ENCODE results near the gene JARID2.
"Not testable (repeated sequence)": the region's sequence is repeated elsewhere in the genome, so short reads cannot be mapped to it uniquely, and the experiment has no call there.

The JARID2 gene

DNA sequence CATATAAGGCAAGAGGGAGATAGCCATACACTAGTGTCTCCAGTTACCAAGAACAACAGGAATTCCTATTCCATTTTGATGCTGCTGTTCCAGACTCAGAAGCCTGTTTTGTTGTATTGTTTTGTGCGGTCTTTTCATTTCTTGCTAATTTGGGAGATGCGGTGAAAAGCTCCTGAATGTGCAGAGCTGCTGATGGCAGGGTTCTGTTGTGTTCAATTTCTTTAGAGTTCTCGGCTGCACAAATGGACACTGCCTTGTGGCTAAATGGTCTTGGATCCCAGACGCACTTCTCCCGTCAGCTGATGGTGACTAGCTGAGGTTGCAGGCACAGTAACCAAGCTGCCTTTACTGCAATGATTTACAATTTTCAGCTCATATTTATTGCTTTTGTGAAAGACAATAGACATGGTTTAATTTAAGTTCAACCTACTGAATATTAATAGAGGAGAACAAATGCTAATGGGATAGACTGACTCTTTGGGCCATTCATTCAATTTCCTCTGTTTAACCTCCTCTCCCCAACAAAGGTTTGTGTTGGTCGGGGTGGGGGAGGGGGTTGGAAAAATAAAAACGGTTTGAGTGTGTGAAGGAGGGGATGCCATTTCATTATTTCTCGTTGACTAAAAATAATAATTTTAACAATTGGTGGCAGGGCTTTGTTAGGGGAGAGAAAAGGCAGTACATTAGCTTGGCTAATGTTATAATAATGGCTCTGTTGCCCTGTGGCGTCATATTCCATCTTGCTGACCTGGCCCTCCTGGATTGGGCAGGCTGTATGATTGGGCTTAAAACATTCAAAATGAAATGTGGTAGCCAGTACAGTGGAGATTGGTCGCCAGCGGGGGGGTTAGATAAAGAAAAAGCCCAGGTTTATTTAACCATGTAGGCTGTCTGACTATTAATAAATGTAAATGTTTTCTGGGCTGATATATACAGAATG lies 159.5 kb downstream of the JARID2 start:
- no peak for DNase-seq

DNA sequence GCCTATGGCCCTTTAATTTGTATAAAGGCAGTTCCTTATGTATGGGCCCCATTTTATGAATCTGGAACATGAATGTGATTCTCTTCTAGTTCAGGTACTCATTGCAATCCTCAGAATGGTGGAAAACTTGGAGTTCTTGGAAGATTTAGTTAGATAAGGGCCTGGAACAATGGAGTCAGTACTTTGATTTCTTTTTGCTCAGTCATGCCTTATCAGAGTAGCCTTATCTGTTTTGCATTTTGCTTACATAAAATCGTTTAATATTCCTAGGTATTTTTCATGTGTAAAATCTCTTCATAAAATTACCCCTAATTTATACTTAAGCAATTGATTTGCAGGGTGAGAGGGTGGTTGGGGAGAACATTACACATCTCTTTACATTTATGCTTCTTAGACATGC lies 160.6 kb downstream of the JARID2 start:
- no peak for DNase-seq

DNA sequence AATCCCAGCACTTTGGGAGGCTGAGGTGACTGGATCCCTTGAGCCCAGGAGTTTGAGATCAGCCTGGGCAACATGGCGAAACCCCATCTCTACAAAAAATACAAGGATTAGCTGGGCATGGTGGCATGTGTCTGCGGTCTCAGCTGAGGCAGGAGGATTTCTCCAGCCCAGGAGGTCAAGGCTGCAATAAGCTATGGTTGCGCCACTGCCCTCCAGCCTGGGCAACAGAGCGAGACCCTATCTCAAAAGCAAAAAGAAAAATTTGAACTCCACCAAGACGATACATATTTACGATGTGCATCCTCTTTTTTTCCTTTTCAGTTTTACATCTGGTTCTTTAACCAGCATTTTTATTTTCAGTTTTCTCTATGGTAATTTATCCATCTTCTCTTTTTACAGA lies 162.1 kb downstream of the JARID2 start:
- no peak for DNase-seq

DNA sequence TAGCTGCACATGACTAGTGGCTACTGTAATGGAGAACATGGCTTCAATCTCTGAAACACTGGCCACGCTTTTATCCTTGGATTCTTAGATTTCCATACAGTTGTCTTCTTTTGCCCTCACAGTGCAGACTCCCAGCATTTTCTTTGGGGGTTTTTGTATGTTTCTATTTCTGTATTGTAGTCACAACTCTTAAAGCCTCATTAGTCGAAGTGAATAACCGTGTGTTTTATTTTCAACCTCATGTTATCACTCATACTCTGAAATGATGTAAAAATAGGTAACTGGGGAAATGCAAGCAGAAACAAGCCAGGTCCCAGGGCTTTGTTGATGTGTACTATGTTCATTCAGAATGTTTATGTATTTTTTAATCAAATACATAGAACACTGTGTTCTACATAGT lies 162.9 kb downstream of the JARID2 start:
- DNase-seq = no peak

DNA sequence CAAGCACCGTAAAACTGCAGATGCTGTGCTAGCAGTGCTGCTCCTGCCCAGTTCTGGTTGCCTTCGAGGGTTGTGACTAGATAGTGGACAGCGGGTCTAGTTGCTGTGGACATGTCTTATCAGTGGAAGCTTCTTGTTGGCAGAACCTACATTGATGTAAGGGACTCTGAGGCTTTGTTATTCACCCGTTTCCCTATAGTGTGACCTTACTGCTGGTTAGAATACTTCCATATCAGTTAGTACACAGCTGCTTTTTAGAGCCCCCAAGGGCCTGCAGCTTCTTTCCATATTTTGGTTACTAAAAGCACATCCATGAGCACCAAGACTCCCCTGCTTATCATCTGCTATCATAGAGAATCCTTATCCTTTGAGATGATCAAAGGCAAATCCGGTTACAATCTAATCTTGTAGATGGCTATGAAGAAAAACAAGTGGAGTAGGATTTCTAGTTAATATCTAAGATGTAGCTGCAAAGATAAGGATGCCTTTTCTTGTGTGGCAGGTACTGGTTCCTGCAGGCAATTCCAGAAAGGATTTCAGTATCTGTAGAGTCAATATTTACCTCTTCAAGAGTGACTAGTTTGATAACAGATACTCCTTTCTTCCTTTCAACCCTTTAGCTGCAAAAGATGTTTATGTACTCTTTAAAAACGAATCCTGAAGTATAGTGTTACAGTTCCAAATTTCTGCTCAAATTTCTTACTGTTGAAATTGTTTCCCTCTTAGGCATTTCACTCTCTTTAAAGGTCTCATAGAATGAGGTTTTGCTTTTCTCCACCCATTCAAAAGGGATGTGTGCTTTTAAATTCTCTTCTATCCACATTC lies 163.6 kb downstream of the JARID2 start:
- no peak for DNase-seq

DNA sequence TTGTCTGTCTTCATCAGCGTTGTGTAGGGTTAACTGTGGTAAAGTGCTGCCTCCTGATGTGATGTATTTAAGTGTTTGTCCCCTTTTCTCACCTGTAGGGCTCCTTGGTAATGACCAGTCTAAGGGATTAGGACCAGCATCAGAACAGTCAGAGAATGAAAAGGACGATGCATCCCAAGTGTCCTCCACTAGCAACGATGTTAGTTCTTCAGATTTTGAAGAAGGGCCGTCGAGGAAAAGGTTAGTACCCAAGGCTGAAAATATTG lies 164.2 kb downstream of the JARID2 start:
- no peak for DNase-seq

DNA sequence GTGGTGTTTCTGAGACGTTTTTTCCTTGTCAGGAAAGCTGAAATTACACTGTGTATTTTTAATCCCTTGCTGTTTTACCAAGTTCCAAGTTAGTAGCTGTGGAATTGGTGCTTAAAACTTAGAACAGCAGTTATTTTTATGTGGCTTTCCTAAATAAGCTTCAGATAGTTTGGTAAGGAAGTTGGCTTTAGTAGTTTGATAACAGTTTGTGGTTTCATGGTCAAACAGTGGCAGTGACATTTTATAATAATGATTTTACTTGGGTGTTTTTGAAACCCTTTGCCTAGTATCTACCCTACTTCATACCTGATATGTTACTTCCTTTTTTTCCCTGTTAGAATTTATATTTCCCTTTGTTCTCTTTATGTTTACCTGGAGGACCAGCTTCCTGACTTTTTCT lies 164.9 kb downstream of the JARID2 start:
- DNase-seq = no peak

DNA sequence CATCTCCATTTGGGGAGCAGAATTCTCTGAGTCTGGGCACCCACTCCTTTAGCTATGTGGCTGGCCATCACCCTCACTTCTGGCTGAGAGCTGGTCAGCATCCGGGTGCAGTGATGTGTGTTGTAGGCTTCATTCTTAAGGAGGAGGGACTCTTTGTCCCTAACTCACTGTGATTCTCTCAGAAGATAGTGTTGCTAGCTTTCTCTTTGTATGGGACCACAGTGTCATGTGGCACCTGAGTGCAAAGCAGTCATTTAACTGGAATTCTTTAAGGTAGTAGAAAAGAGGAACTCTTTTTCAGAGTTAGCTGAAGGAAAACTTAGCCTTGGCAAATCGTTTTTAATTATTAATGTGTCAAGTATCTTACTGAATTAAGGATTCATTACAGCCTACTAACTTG lies 165.9 kb downstream of the JARID2 start:
- no peak for DNase-seq

DNA sequence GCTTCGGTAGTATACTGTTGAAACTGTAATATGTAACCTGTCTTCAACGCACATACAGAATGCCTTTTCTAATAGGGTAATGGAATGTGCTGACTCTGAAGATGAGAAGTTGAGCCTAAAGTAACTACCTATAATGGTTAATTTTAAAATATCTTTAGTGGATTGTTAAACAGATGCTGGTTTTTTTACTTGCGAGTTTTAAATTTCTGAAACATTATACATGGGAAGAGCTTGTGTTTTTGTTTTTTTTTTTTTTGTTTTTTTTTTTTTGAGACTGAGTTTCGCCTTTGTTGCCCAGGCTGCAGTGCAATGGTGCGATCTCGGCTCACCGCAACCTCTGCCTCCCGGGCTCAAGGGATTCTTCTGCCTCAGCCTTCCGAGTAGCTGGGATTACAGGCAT lies 166.9 kb downstream of the JARID2 start:
- DNase-seq = no peak

DNA sequence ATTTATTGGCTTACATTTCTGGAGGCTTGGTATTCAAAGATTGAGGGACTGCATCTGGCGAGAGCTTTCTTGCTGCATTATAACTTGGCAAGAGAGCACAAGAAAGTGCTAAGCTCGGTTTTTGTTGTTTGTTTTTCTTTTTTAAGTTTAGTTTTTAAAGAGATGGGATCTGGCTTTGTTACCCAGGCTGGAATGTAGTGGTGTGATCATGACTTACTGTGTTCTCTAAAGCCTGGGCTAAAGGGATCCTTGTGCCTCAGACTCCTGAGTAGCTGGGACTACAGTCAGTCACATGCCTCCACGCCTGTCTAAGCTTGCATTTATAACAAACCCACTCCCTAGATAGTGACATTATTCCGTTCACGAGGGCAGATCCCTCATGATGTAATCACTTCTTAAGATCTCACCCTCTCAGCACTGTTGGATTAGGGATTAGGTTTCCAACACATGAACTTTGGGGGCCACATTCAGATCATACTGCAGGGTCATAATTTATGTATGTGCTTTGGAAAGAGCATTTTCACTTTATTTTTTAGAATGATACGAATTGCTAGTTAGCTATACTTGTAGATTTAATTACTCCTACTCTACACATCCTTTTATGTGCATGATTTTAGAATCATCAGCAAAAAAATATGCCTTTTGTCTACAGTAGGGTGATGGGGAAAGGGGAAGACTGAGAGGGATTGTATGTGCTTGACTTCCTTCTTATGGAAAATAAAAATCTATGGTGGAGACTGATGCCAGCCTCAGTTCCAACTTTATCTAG lies 167.8 kb downstream of the JARID2 start:
- no peak for DNase-seq

DNA sequence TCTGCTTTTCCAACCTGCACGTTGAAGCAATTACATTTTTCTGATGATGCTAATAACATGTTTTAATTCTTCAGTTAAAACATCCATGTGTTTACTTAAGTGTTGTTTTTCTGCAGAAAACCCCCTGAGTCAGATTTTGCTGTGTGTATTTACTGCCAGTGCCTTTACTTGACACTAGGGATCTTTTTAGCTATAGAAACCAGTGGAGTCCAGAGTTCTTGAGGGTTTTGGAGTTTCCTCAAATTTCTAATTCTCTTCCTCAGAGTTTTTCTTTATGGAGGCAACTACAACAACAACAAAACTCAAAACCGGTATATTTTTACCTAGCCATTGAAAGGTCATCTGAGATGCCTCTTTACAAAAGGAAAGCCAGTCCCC lies 168.4 kb downstream of the JARID2 start:
- no peak for DNase-seq

DNA sequence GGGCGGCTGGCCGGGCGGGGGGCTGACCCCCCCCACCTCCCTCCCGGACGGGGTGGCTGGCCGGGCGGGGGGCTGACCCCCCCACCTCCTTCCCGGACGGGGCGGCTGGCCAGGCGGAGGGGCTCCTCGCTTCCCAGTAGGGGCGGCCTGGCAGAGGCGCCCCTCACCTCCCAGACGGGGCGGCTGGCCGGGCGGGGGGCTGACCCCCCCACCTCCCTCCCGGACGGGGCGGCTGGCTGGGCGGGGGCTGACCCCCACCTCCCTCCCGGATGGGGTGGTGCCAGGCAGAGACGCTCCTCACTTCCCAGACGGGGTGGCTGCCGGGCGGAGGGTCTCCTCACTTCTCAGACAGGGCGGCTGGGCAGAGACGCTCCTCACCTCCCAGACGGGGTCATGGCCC lies 169.8 kb downstream of the JARID2 start:
- not testable (repeated sequence) for DNase-seq

DNA sequence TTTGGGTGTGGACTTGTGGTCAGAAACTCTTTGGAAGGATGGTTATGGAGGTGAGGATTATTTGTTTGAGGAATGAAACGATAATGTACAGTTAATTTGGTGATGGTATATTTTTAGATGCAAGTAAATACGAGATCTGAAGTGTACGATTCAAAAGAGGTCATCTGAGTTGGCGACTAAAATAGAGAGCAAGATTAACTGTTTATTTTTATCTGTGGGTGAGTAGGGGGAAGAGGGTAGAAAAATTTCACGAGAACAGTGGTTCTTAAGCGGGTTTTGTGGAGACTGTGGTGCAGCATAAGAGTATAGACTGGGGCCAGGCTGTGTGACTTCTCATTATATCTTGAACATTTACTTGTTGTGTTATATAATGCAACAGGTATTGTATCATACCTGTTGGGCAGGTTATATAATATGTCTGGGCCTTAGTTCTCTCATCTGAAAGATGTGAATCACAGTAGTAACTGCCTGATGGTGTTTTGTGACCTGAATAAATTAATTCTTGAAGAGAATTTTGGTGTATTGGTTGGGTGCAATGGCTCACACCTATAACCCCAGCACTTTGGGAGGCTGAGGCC lies 171.2 kb downstream of the JARID2 start:
- DNase-seq = no peak

DNA sequence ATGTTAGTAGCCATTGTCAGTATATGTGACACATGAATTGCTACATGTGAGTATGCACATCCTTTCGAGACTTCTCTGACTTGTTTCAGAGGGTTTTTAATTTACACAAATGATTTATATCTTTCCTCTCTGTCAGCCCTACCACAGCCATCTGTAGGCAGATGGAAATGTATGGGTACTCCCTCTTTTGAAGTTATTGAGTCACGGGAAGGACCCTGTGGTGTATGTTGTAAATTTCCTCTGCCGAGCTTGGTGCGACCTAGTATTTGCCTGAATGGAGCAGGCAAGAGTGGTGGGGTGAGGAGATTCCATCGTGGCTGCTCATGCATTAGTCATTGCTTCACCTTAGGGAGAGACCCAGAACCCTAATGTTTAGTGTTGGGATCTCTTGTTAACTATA lies 171.9 kb downstream of the JARID2 start:
- no peak for DNase-seq

DNA sequence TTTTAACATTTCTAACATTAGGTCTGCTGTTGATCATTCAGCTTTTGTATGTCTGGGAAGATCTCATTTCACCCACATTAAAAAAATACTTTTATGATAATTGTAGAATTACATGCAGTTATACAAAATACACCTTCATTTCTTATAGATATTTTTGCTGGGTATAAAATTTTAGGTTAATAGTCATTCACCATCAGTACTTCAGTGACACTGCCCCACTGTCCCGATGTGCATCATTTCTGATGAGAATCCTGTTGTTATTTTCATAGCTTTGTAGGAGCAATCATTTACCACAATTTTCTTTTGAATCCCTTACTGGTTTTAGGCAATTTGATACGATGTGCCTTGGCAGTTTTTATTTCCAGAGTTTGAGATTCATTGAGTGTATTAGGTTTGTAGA lies 173.6 kb downstream of the JARID2 start:
- no peak for DNase-seq

DNA sequence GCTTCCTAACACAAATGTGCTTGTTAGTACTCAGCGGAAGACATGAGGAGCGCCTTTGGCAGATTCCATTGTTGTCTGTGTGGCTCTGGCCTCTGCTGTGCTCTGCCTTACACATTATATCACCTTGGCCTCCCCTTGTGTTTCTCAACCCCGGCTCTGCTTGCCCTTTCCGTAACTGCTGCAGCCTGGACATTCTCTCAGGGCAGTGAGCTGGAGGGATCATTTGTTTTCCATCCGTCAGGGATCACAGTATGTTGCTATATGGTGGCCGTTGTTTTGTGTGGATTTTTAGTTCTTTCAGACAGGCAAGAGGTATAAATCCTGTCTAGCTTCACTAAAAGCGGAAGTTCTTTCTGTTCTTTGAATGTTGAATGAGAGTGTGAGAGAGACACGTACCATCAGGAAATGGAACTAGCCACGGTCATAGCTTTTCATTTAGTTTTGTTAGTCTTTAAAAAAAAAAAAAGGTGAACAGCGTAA lies 175.1 kb downstream of the JARID2 start:
- no peak for DNase-seq

DNA sequence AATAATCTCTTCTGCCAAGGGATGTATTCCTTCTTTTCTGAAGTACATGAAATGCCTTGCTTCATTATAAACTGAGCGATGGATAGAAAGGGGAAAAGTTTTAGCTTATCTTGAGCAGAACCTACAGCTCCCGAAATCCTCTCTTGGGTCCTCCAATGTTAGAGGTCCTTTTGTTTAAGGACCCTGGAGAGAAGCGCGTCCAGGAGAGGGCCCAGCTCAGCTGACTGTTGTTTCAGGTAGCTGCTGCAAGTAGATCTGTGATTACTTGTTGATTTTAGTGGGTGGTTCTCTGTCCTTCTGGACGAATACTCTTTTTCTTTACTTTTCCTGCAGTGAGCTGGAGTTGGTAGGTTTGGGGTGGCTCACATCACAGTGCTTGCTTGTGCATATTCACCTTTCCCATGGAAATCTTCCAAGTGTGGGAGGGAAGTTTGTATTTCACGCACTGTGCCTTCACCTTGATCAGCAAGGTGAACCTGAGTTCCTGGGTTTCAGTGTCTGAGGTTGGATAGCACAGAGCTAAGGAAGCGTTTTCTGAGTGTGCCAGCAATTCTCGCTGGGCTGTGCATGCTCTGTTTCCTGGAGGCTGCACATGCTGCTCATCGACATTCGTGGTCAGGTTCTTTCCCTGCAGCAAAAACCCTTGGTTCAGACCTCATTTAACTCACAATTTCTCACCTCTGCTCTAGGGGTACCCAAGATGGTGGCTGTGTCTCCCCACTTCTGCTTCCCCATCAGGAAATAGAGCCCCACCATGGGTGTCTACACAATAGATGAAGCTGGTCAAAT lies 176.3 kb downstream of the JARID2 start:
- no peak for DNase-seq

DNA sequence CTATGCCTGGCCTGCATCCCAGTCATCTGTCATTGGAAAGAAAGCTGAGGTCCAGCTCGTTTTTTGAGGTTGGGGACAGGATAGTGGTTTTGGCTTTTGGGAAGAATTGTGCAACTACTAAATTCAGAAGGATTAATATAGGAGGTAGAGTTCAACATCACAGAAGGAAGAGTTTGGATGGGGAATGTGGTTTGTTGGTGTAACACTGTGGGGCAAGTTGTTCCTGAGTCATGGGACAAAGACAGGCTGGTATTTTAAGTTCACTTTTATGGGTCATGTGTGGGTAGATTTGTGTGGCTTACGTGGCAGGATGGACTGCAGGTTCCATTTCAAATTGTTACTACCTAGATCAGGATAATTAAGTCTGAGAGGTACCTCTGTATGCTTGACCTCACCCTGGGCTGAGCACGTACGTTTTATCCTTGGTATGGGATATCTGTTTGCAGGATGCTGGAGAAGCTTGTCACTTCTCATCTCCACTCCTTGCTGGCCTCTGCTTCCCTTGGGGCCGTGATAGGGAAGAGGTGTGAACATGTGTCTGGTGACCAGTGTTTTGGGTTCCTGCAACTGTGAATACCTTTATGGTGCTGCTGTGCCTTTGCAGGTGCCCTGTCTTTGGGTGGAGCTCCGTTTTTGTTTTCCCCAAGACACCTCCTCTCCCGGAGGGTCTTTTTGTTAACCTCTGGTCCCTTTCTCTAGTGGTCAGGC lies 177.6 kb downstream of the JARID2 start:
- DNase-seq = no peak

DNA sequence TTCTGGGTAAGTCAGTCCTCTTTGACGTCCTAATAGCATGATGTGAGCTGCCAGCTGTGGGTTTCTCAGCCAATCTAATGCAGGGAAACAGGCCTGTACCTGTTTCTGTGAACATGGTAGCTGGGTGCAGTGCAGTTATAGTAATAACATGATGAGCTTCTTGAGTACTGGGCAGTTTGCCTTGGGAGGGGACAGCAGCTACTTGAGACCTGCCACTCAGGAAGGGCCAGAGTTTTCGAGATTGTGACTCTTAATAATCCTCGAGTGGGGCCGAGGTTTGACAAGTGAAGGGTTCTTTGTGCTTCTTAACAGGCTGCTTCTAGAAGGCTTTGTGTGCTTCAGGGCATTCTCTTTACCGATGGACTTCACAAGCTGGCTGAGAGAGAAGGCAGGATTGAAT lies 180.1 kb downstream of the JARID2 start:
- no peak for DNase-seq

DNA sequence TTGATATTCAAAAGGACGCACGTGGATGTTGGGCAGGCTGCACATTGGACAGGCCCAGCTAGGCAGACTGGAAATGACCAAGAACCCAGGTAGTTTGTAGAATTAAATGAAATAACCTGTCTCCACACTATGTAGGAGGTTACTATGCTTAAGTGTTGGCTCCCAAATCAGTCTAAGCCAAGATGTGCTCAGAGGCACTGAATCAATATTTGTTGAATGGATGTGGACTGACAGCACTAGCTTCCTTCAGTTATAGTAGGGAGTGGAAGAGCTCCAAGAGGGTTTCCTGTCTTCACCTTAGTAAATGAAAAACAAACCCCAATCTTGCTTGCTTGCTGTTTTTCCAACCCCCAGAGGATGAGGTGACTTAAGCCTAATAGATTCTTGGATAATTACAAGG lies 180.5 kb downstream of the JARID2 start:
- DNase-seq = no peak

DNA sequence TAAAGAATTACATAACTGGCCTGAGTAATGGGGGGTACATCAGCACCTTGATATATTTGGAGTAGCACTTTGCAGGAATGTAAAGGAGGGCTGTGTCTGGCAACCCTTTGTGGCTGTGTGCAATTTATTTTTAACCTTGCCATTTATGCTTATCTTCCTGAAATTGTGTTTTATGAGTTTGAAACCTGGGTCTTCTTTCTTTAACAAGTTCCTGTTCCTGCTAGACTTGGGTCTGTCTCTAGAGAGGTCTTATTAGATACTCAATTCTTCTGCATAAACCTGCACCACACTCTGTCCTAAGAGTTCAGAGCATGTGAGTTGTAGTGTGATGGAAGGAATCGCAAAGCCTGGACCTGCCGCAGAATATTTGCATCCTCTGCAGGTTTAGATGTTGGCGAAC lies 181.0 kb downstream of the JARID2 start:
- DNase-seq = no peak

All from stimulated activated CD4-positive, alpha-beta T cell treated with anti-CD3 and anti-CD28 coated beads, Interleukin-4, amount 100 ng/mL, for 1 hour (primary cell).